ENCODE data around the gene KRTAP10-5. TPM values are rescaled to one million over a fixed set of nuclear protein-coding genes. Genes with fewer than 3 reads are reported as not detected.

The KRTAP10-5 gene
- total RNA-seq, 2 experiments from 2014 or later: not detected

- Mint-ChIP-seq H3K9me3 (no peaks in the 10 kb centered on the region), H3K4me1 (no peaks in the 10 kb centered on the region), H3K36me3 (no peaks in the 10 kb centered on the region), H3K27ac (no peak overlapping the region), H3K4me3 (no peak overlapping the region), H3K27me3 (no peaks in the 10 kb centered on the region)
- no peak for DNase-seq
Measured at GRCh38 chr21:44529503-44530125, 50.8 kb downstream of the KRTAP10-5 start.

Other genes with a start within 250 kb of the KRTAP10-5 start
- 10 to 100 TPM; 14.0 to 14.8 TPM for gene CFAP410, start 241.2 kb downstream of the KRTAP10-5 start, total RNA-seq
- gene TRPM2, start 227.0 kb downstream of the KRTAP10-5 start, total RNA-seq: 1 to 10 TPM; 2.9 to 3.7 TPM
- gene LRRC3, start 125.1 kb downstream of the KRTAP10-5 start, total RNA-seq: 1 to 10 TPM; 1.8 to 1.9 TPM
- not detected for gene KRTAP10-1, start 40.4 kb downstream of the KRTAP10-5 start, total RNA-seq
- not detected for gene KRTAP10-2, start 29.1 kb downstream of the KRTAP10-5 start, total RNA-seq
- not detected for gene KRTAP10-3, start 21.8 kb downstream of the KRTAP10-5 start, total RNA-seq
- not detected for gene KRTAP10-4, start 6.9 kb downstream of the KRTAP10-5 start, total RNA-seq
- not detected for gene KRTAP10-6, start 11.9 kb upstream of the KRTAP10-5 start, total RNA-seq
- not detected for gene KRTAP10-7, start 20.0 kb upstream of the KRTAP10-5 start, total RNA-seq
- gene KRTAP10-8, start 31.5 kb upstream of the KRTAP10-5 start, total RNA-seq: not detected
- gene KRTAP10-9, start 46.5 kb upstream of the KRTAP10-5 start, total RNA-seq: not detected
- not detected for gene KRTAP10-10, start 56.8 kb upstream of the KRTAP10-5 start, total RNA-seq
- not detected for gene KRTAP10-11, start 65.8 kb upstream of the KRTAP10-5 start, total RNA-seq
- not detected for gene KRTAP12-4, start 74.1 kb upstream of the KRTAP10-5 start, total RNA-seq
- not detected for gene KRTAP12-3, start 77.3 kb upstream of the KRTAP10-5 start, total RNA-seq
- gene KRTAP12-2, start 86.3 kb upstream of the KRTAP10-5 start, total RNA-seq: not detected
- gene KRTAP12-1, start 101.6 kb upstream of the KRTAP10-5 start, total RNA-seq: not detected
- not detected for gene KRTAP10-12, start 116.6 kb upstream of the KRTAP10-5 start, total RNA-seq
- gene TSPEAR, start 131.0 kb upstream of the KRTAP10-5 start, total RNA-seq: not detected
- gene UBE2G2, start 221.2 kb upstream of the KRTAP10-5 start, total RNA-seq: 100 to 1,000 TPM; 115 to 124 TPM
- 10 to 100 TPM; 90.5 to 92.5 TPM for gene SUMO3, start 237.5 kb upstream of the KRTAP10-5 start, total RNA-seq